Kidney (tissue), 14 donors: ENCODE measurements around the gene LARGE1. TPM values are rescaled to one million over a fixed set of nuclear protein-coding genes. Genes with fewer than 3 reads are reported as not detected.

Source experiments
- DNase-seq, 5 donors: peaks; one replicate each; pipeline ENCODE4 v3.0.0-alpha.2; 2013 to 2020
- FAIRE-seq: peaks from 2 replicates; lab custom pipeline; 2012; peaks lifted over from hg19 to GRCh38; lab: Jason Lieb, UNC
- H3K27ac ChIP-seq, 2 donors: one replicate each; pipeline ENCODE4 v1.7.0; 2013; ENCODE audit warnings: low read depth in 2 of 2, low read length in 2 of 2, inconsistent platforms in 1 of 2
- H3K27me3 ChIP-seq: one replicate; pipeline ENCODE4 v1.7.1; 2013; ENCODE audit warnings: low read length, inconsistent platforms; ENCODE audit not compliant: control insufficient read depth, insufficient read depth
- H3K36me3 ChIP-seq, 3 donors: one replicate each; pipeline versions ENCODE4 v1.7.0 to v1.7.1; 2013; ENCODE audit warnings: low read length in 3 of 3, control low read depth in 1 of 3, inconsistent platforms in 1 of 3; ENCODE audit not compliant: insufficient read depth in 3 of 3, control insufficient read depth in 2 of 3
- H3K4me1 ChIP-seq, 3 donors: one replicate each; pipeline versions ENCODE4 v1.7.0 to v1.7.1; 2013; ENCODE audit warnings: low read length in 3 of 3, inconsistent platforms in 1 of 3, low read depth in 1 of 3; ENCODE audit not compliant: control insufficient read depth in 2 of 3, insufficient read depth in 2 of 3
- H3K4me3 ChIP-seq, 3 donors: one replicate each; pipeline versions ENCODE4 v1.7.0 to v1.8.1; 2013; ENCODE audit warnings: low read length in 3 of 3, control low read depth in 1 of 3, inconsistent platforms in 1 of 3
- H3K9ac ChIP-seq, 3 donors: one replicate each; pipeline versions ENCODE4 v1.7.0 to v1.7.1; 2013; ENCODE audit warnings: low read length in 3 of 3, control low read depth in 1 of 3, inconsistent platforms in 1 of 3
- H3K9me3 ChIP-seq, 3 donors: one replicate each; pipeline versions ENCODE4 v1.7.0 to v1.7.1; 2013; ENCODE audit warnings: low read length in 3 of 3, control low read depth in 1 of 3, inconsistent platforms in 1 of 3; ENCODE audit not compliant: control insufficient read depth in 2 of 3, insufficient read depth in 1 of 3
- intact Hi-C: fragments of 100-400 bp; cut with DNase I; formaldehyde crosslinking; loops from one replicate; pipeline ENCODE4 v1.11.1; 2022
- polyA plus RNA-seq: library from polyadenylated mRNA; stranded (reverse); fragments of 350-450 nt; fragmentation: Illumina TruSeq; extraction: RNeasy Lipid Tissue Mini Kit (QIAGEN cat#74804); gene quantifications from one replicate; pipeline ENCODE4 v1.2.3, GENCODE V29; 2014; ENCODE audit warnings: low read depth, low replicate concordance; ENCODE audit not compliant: insufficient read depth
- total RNA-seq: library from RNA; stranded (reverse); fragmentation: NEBNext Ultra II Directional; extraction: Animal tissue kit (Norgen Biotek cat#: 25700); gene quantifications from one replicate; pipeline ENCODE4 v1.2.1, GENCODE V29; 2021
- TF ChIP-seq, protein P1 (sequence below): IDR thresholded peaks from 3 replicates; pipeline ENCODE4 v1.5.1; 2012; ENCODE audit warnings: mild to moderate bottlenecking, moderate library complexity, borderline replicate concordance; ENCODE audit not compliant: insufficient read depth; ENCODE audit errors: extremely low read depth
- donor health status: control.
- donor health status: control.
- donor health status: control.
- donor health status: control.
- donor health status: control.
- donor health status: DM: yes; HTN: yes; CAD: no.
- donor health status: Normal renal cell carcinoma (clear cell type).

The LARGE1 gene
- total and polyA plus RNA-seq, 2 donors from 2014 or later = 5.0 to 22.9 TPM

DNA sequence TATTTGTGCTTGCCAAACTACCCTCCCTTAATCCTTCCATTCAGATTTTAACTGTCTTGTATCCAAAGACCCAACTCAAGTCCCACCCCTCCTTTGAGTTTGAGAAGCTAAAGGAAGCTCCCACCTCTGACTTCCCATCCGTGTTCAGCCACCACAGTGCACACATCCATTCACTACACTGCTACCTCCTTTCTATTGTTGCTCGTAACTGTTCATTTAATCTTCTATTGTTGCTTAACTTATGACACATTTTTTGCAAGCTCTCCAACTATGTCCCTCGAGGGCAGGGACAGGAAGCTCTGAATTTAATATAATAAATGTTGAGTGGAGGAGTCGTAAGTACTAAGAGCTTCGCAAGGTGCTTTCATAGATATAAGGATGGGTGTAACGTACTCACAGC is 10.4 kb downstream of the LARGE1 start:
- Histone ChIP-seq H3K4me3 (no peak overlapping the region), H3K9ac (no peak overlapping the region), H3K9me3 (no peaks in the 10 kb centered on the region), H3K27ac (no peak overlapping the region), H3K4me1 (no peaks in the 10 kb centered on the region), H3K27me3 (no peaks in the 10 kb centered on the region), H3K36me3 (no peaks in the 10 kb centered on the region)
- intact Hi-C loops = no loop called here
- DNase-seq (no peak), FAIRE-seq (no peak)
- TF ChIP-seq, protein P1, sequence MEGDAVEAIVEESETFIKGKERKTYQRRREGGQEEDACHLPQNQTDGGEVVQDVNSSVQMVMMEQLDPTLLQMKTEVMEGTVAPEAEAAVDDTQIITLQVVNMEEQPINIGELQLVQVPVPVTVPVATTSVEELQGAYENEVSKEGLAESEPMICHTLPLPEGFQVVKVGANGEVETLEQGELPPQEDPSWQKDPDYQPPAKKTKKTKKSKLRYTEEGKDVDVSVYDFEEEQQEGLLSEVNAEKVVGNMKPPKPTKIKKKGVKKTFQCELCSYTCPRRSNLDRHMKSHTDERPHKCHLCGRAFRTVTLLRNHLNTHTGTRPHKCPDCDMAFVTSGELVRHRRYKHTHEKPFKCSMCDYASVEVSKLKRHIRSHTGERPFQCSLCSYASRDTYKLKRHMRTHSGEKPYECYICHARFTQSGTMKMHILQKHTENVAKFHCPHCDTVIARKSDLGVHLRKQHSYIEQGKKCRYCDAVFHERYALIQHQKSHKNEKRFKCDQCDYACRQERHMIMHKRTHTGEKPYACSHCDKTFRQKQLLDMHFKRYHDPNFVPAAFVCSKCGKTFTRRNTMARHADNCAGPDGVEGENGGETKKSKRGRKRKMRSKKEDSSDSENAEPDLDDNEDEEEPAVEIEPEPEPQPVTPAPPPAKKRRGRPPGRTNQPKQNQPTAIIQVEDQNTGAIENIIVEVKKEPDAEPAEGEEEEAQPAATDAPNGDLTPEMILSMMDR = no peak

DNA sequence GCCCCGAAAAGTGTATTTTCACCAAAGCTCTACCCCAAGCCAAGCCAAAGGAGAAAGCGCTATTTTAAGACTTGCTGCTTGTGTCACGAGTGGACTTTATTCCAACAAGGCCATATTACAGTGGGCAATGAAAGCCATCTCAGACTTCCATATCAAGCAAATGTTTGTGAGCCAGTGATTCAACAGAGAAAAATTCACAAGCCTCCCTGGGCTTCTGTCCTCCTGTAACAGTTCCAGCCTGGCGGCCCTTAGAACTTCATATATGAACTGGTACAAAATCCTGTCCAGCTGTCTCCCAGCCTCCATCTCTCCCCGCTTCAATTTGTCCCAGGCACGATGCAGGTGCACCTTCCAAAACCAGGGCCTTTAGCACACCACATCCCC is 11.2 kb downstream of the LARGE1 start:
- no peaks in the 10 kb centered on the region for H3K27me3 ChIP-seq
- TF ChIP-seq, protein P1 = no peak
- H3K36me3 ChIP-seq = no peaks in the 10 kb centered on the region
- H3K4me3 ChIP-seq = no peak overlapping the region
- intact Hi-C loops = no loop called here
- H3K9me3 ChIP-seq = no peaks in the 10 kb centered on the region
- FAIRE-seq (no peak), DNase-seq (no peak)
- H3K27ac ChIP-seq = no peak overlapping the region
- H3K9ac ChIP-seq = no peak overlapping the region
- no peaks in the 10 kb centered on the region for H3K4me1 ChIP-seq

DNA sequence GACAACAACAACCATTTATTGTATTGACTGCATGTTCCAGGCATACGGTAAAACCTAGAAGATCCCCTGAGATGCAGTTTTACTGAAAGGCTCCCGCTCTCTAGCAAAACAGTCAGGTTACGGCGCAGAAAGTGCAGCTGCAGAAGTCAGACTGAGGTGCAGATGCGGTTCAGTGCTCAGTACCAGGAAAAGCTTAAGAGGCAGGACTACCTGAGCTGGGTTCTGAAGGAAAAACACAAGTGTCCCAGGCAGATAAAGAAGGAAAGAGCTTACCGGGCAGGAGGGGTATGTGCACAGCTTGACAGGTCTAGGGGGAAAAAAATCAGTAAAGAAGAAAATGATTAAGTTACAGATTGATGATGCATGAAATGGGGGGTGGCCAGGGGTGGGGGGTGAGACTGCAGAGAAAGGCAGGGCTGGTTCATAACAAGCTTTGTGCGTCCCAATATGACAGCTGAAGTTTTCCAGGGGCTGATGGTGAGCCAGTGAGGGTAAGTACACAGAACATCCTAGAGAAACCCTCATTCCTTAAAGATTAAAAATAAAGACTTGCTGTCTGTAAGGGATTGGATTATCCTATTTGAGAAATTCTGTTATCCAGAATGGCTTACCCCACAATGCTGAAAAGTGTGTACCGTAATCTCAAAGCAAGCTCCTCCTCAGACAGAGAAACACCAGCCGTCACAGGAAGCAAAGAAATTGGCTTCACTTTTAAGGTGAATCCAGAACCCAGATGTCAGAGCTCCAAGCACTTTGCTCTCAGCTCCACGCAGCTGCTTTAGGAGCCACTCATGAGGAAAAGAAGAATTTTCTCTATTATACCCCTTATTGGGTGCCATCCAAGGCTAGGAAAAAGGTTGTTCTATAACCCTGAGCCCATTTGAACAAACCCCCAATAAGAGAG is 11.9 kb downstream of the LARGE1 start:
- Histone ChIP-seq H3K9me3 (no peaks in the 10 kb centered on the region), H3K36me3 (no peaks in the 10 kb centered on the region), H3K27ac (no peak overlapping the region), H3K27me3 (no peaks in the 10 kb centered on the region), H3K9ac (no peak overlapping the region), H3K4me3 (no peak overlapping the region), H3K4me1 (no peaks in the 10 kb centered on the region)
- FAIRE-seq = no peak
- DNase-seq = peak in 3 of 5 donors; percentile 38 to 66 (median 58)
- intact Hi-C loops = no loop called here
- TF ChIP-seq, protein P1 = no peak
